GM19035 (cell line): Measurements from ENCODE around the gene SRC.

Experiments
- ATAC-seq: cut with Tn5 transposase; IDR thresholded peaks from one replicate; pipeline ENCODE4 v1.9.1; 2021; ENCODE audit not compliant: unreplicated experiment

SRC gene

GRCh38 chr20:37407573-37408002 lies 61.6 kb downstream of the SRC start:
- ATAC-seq: no peak

- no peak for ATAC-seq
Observed at GRCh38 chr20:37408302-37409193, 62.6 kb downstream of the SRC start.

GRCh38 chr20:37411408-37412219 lies 65.7 kb downstream of the SRC start:
- ATAC-seq: no peak

GRCh38 chr20:37413023-37413334 lies 67.0 kb downstream of the SRC start:
- no peak for ATAC-seq

- no peak for ATAC-seq
Observed at GRCh38 chr20:37413379-37413778, 67.4 kb downstream of the SRC start.

GRCh38 chr20:37414224-37415035 lies 68.5 kb downstream of the SRC start:
- no peak for ATAC-seq

GRCh38 chr20:37415118-37416085 lies 69.5 kb downstream of the SRC start:
- ATAC-seq: no peak

GRCh38 chr20:37416100-37416847 lies 70.3 kb downstream of the SRC start:
- ATAC-seq: no peak

GRCh38 chr20:37416848-37417616 lies 71.1 kb downstream of the SRC start:
- no peak for ATAC-seq

GRCh38 chr20:37417617-37418467 lies 71.9 kb downstream of the SRC start:
- no peak for ATAC-seq

GRCh38 chr20:37418591-37419109 lies 72.7 kb downstream of the SRC start:
- ATAC-seq: no peak

- ATAC-seq: no peak
Observed at GRCh38 chr20:37419307-37419706, 73.4 kb downstream of the SRC start.

- ATAC-seq: no peak
Observed at GRCh38 chr20:37419774-37420542, 74.0 kb downstream of the SRC start.

- no peak for ATAC-seq
Observed at GRCh38 chr20:37420610-37421009, 74.7 kb downstream of the SRC start.

GRCh38 chr20:37421060-37421905 lies 75.3 kb downstream of the SRC start:
- no peak for ATAC-seq

GRCh38 chr20:37421988-37422387 lies 76.0 kb downstream of the SRC start:
- ATAC-seq: no peak
